Amygdala (tissue), 56 donors: ENCODE results near the gene SMARCE1.

Experiments
- DNase-seq, 56 donors: peaks; one replicate each; lab custom pipeline; 2025; lab: John Stamatoyannopoulos, UW

SMARCE1 gene

GRCh38 chr17:40646791-40647623 lies 611 bp downstream of the SMARCE1 start:
- peak in 1 of 56 donors; percentile 55 for DNase-seq

DNA sequence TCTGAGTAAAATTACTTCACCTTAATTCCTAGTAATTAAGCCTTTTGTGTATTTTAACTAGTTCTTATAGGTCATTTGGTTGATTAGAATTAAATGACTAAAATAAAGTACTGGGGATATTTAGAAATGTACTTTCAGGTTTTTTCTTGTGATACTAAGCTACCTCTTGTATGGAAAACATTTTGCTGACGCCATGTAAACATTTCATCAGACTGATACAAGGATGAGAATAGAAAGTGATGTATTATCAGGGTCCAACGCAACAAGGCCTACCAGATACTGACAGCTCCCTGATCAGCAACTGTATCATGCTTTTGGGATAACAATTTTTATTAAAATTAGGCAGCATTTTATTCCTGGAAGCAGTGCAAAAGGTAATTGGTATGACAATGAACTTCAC lies 1.7 kb downstream of the SMARCE1 start:
- no peak for DNase-seq

- DNase-seq, result no peak
Measured at GRCh38 chr17:40645291-40645690, 2.3 kb downstream of the SMARCE1 start.

DNA sequence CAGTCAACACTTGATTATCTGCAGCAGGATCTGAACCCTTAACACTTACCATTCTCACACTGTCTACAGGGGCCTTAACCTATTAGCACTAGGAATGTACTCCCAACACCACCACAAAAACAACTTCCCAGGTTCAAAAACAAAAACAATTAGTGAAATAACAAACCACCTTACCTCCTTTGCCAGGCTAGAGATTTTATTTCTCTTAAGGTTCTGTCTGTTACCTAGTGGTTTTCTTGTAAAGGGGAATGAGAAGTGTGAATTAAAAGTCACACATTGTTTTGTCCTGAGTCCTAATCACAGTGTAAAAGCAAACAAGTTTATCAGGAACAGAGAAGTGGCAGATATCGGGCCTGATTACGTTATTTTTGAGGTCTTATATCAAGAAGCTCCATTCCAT lies 9.7 kb downstream of the SMARCE1 start:
- DNase-seq, result no peak

GRCh38 chr17:40633871-40634270 lies 13.7 kb downstream of the SMARCE1 start:
- no peak for DNase-seq

DNA sequence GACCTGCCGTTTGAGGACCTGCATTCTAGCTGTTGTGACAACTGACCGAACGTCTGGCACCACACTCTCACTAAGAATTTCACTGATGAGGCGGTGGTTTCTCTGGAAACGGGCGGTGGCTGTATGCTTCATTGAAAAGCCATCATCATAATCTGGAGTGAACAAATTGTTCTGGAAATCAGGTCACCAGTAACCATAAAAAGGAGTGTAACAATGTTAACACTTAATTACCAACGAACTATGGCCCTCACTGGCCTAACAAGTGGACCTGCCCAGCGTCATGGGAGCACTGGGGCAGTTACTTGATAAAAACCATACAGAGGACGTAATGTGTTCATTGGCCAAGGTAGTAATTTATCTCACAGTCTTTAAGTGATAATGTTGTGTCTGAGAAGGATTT lies 15.4 kb downstream of the SMARCE1 start:
- DNase-seq, result no peak

- no peak for DNase-seq
Measured at GRCh38 chr17:40629842-40630241, 17.8 kb downstream of the SMARCE1 start.

DNA sequence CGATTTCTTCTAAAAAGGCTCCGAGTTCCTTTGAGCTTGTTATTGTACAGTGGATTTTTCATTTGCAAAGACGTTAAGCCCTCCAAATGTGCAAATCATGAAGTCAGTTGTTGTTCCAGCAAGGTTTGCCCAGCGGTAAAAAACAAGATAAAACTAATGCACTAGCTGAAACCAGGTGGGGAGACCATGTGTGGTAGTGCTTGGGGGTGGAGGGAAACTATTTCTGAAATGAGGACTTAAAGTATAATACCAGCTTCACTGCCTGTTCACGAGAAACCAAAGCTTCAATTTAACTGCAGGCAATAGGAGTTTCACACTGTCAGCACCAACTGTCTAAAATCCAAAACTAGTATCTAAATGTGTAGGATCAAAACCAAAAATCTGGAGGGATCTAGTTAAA lies 22.3 kb downstream of the SMARCE1 start:
- DNase-seq, result no peak

GRCh38 chr17:40623419-40624210 lies 24.0 kb downstream of the SMARCE1 start:
- no peak for DNase-seq

DNA sequence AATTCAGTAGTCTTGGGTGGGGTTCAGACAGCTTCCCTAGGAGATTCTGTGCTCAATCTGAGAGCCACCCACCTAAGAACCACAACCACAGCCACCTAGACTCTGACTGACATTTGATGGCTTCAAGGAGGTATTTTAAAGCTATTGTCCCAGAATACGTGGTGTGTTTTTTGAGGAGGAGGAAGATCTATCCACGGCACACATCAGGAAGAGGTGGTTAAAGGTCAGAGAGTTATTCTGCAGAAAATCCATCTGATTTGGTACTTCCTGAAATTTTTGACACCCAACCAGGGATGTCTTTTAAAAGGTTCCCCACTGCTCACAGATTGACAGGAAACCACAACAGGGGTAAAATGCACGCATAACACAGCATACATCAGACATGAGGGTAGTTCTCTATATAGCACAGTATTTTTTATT lies 25.1 kb downstream of the SMARCE1 start:
- no peak for DNase-seq

GRCh38 chr17:40621578-40621977 lies 26.0 kb downstream of the SMARCE1 start:
- DNase-seq, result no peak

DNA sequence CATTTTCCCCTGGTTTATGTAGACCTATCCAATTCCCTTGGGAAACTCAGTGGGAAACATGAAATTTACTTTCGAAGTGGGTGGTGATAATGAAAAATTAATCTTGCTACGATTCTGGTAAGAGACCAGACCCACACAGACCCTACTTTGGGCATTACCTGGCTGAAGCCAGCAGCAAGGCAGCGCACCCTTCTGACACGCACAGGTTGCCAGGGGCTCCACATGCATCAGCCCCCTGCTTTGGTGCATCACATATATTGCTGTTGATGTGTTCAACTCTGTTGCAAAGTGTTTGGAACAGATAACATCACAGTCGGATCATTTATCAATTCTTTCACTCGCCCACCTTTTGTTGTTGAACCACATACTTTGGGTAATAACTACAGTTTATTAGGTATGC lies 26.6 kb downstream of the SMARCE1 start:
- no peak for DNase-seq

- DNase-seq, result no peak
Measured at GRCh38 chr17:40618754-40619625, 28.6 kb downstream of the SMARCE1 start.

DNA sequence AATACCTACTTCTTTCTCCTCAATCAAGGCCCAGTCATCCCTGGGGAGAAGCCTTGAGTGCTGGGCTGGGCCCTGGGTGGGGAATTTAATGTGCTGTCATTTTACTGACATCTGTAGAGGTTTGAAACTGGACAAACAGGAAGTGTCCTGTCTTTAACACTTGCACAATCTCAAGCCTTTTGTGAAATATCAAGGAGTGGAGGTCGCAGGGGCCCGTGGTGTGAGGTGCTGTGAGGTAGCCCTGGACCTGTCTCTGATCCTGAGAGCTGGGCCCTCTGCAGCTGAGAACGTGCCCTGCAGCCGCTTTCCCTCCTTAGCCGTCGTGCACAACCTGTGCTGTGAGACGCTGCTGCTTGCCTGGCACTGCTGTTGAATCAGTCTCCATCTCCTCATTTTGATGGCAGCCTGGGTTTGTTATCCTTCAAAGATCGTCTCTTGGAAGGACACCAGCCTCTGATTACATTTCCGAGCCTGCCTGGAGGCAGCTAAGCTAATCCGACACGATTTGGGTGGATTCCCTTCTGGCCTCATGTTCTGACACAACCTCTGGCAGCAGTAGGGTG lies 29.9 kb downstream of the SMARCE1 start:
- DNase-seq, result no peak

DNA sequence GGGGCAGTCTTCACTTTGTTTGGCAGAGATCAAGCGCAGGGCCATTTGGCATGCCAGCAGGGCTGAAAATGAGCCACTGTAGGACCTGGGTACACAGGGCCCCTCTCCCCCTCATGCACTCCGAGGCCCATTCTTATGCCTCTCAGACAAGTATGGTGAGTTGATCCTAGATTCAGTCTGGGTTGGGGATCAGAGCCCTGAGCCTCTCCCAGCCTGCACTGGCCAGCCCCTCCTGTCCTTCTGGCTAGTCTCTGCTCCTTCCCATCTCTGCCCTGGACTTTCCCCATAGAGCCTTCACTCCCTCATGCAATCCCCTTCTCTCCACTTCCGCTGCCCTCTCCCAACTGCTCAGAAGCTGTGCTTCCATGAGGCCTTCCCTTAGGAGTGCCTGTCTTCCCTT lies 31.0 kb downstream of the SMARCE1 start:
- DNase-seq, result no peak

DNA sequence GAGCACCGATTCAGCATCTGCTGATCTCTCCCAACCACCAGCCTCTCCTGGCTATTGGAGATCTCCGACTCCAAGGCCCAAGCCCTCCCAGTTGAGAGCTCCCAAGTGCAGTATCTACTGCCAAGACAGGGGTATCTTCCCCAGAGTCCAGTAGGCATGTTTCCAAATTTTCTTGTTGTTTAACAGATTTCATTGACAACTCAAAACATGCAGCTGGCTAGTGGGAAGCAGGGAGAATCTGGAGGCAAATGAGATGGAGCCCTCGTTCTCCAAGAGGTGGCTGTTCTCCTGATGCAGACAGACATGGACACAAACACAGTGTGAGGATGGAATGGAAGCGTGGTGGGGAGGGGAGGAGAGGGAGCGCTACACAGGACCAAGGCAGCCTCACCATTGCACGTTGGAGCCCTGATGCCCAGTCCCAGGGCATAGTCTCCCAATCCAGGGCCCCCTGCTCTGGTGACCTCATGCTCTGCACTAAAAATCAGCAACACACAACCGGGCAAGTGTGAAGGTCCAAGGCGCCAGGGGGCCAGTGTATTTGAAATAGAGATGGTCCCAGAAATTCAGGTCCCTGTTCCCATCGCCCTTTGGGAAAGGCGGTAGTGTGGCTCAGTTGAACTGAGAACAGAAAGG lies 31.7 kb downstream of the SMARCE1 start:
- no peak for DNase-seq

DNA sequence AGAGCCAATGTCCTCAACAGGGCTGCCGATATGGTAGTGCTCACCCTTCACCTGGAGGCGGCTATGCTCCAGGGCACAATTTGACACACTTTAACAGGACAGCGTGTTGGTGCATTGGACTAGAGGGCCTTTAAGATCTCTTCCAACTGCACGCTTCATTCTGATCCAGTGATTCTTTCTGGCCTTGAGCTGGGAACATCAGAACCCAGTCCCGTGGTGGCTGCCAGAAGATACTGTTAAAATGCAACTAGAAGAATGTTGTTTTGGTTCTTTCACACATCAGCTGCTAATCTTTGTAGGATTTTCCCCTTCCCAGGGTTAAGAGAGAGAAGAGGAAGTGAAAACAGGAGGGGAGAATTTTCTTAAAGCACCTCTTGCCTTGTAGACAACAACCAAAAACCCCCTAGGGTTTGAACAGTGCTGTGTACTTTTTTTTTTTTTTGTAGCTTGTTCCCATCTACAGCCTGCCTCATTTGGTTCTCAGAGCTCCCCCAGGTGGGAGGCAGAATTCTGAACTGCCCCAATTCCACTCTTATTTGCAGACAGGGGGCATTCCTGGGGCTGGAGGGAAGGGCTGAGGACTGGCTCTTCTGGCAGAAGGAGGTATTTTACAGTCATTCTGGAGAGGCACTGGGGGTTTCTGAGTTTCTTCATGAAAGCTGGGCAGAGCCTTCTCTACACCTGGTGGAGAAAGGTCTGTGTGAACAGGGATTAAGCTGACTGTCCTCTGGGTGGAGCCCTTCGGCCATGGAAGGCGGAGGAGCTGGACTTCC lies 32.4 kb downstream of the SMARCE1 start:
- DNase-seq, result no peak

DNA sequence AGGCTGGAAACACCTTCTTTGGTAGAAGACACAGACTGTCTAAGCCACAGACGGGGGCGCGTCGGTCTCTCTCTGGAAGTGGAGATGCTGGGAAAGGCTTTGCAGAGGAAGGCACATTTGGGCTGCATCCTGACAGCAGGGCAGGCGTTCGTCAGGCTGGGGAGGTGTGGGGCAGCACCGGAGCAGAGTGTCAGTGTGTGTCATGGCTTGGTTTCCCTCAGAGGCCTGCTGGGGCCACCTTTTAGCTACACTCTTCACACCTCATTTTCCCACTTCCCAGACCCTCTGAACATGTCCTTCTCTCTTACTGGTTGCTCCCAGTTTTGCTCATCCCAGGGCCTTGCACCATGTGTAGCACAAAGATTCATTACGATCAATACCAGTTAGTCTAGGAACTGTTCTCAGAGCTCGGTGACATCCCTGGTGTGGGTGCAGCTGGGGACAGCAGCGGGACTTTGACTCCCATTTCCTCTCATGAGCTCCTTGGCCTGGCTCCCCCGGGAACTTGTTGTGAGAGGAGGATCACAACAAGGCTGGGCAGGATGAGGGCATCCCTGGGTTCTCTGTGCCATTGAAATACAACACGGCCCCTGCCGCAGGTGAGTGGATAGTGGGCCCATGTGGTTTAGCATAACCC lies 33.1 kb downstream of the SMARCE1 start:
- DNase-seq, result no peak
